Body of pancreas (tissue), 4 donors: ENCODE data around the gene MRPL24.

Experiments used
- CTCF ChIP-seq, 7 experiments: fragments of 450-650 bp in 4 of 7; fragments of 200-600 bp in 3 of 7; sonication (generic) in 3 of 7; IDR thresholded peaks; one replicate each; pipeline ENCODE4 v1.5.1; 2016 to 2019; ENCODE audit warnings: antibody characterized with exemption in 7 of 7
- POLR2A ChIP-seq, 3 donors: fragments of 450-650 bp; IDR thresholded peaks; one replicate each; pipeline ENCODE4 v1.6.1; 2016; ENCODE audit warnings: antibody characterized with exemption in 3 of 3, mild to moderate bottlenecking in 2 of 3

- TF ChIP-seq CTCF (IDR thresholded peaks at IDR 0.05) (no peak), POLR2A (IDR thresholded peaks at IDR 0.05) (no peak)
Observed at GRCh38 chr1:156741481-156741983, 644 bp upstream of the MRPL24 start.
